Immature natural killer cell (primary cell): Measurements from ENCODE around the gene FAM240B. TPM values are rescaled to one million over a fixed set of nuclear protein-coding genes. Genes with fewer than 3 reads are reported as not detected.

Source experiments
- DNase-seq, 3 donors: peaks; one replicate each; pipeline ENCODE4 v3.0.0; 2022; ENCODE audit warnings: mixed read lengths in 1 of 3
- H3K27ac Mint-ChIP-seq, 6 donors: one replicate each; pipeline ENCODE4 v1.8.0; 2020; ENCODE audit warnings: mixed read lengths in 6 of 6, mild to moderate bottlenecking in 5 of 6, inconsistent platforms in 4 of 6, moderate library complexity in 3 of 6
- H3K27me3 Mint-ChIP-seq, 3 donors: one replicate each; pipeline ENCODE4 v1.8.0; 2020 to 2021; ENCODE audit warnings: low read depth in 3 of 3, mild to moderate bottlenecking in 3 of 3, mixed read lengths in 3 of 3, moderate library complexity in 3 of 3, inconsistent platforms in 1 of 3
- H3K36me3 Mint-ChIP-seq, 3 donors: one replicate each; pipeline ENCODE4 v1.8.0; 2020; ENCODE audit warnings: mixed read lengths in 3 of 3, inconsistent platforms in 2 of 3, mild to moderate bottlenecking in 2 of 3
- H3K4me1 Mint-ChIP-seq, 2 donors: one replicate each; pipeline ENCODE4 v1.8.0; 2020; ENCODE audit warnings: inconsistent platforms in 2 of 2, mild to moderate bottlenecking in 2 of 2, mixed read lengths in 2 of 2, moderate library complexity in 1 of 2
- H3K4me3 Mint-ChIP-seq, 5 donors: one replicate each; pipeline ENCODE4 v1.8.0; 2020; ENCODE audit warnings: mild to moderate bottlenecking in 5 of 5, mixed read lengths in 5 of 5, inconsistent platforms in 3 of 5, moderate library complexity in 3 of 5
- H3K9me3 Mint-ChIP-seq, 6 donors: one replicate each; pipeline ENCODE4 v1.8.0; 2020; ENCODE audit warnings: mild to moderate bottlenecking in 6 of 6, mixed read lengths in 6 of 6, inconsistent platforms in 4 of 6, moderate library complexity in 3 of 6
- polyA plus RNA-seq, 3 donors: library from polyadenylated mRNA; unstranded; fragments of 300-500 nt; fragmentation: Illumina TruSeq; gene quantifications; one replicate each; pipeline ENCODE4 v1.2.3, GENCODE V29; 2021

The FAM240B gene
- polyA plus RNA-seq, 3 donors from 2014 or later: not detected

GRCh38 chr9:38692707-38693106 is 27.2 kb downstream of the FAM240B start:
- no peak for DNase-seq
- peaks cover 3% of the 10 kb centered on the region in 3 donors for H3K27me3 Mint-ChIP-seq
- H3K36me3 Mint-ChIP-seq: no peaks in the 10 kb centered on the region
- no peak overlapping the region for H3K27ac Mint-ChIP-seq
- no peak overlapping the region for H3K4me3 Mint-ChIP-seq
- H3K4me1 Mint-ChIP-seq: no peaks in the 10 kb centered on the region
- no peaks in the 10 kb centered on the region for H3K9me3 Mint-ChIP-seq

DNA sequence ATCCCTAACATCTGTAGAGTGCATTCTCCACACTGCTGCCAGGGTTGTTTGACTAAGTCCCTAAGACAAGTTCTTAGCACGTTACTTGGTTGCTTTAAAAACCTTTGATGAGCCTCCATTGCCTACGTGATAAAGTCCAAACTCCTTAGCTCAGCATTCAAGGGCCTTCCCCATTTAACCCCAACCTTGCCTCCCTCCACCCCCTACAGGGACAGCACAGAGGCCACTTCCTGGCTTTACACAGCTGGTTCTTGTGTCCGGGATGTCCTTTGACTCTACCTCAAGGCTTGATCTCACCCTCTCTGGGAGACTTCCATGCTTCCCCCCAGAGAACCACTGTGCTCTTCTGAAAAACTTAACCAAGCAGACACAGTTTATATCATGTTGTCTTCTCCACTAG is 29.4 kb downstream of the FAM240B start:
- H3K4me3 Mint-ChIP-seq: no peak overlapping the region
- H3K27ac Mint-ChIP-seq: no peak overlapping the region
- H3K36me3 Mint-ChIP-seq: no peaks in the 10 kb centered on the region
- peaks cover 3 to 5% of the 10 kb centered on the region in 2 donors for H3K4me1 Mint-ChIP-seq
- H3K9me3 Mint-ChIP-seq: no peaks in the 10 kb centered on the region
- no peak for DNase-seq
- H3K27me3 Mint-ChIP-seq: peaks cover 2 to 4% (median 3%) of the 10 kb centered on the region in 3 donors

GRCh38 chr9:38689678-38690077 is 30.3 kb downstream of the FAM240B start:
- H3K4me1 Mint-ChIP-seq: peaks cover 3 to 5% of the 10 kb centered on the region in 2 donors
- no peaks in the 10 kb centered on the region for H3K9me3 Mint-ChIP-seq
- no peak for DNase-seq
- H3K27me3 Mint-ChIP-seq: peaks cover 2 to 4% (median 3%) of the 10 kb centered on the region in 3 donors
- no peak overlapping the region for H3K27ac Mint-ChIP-seq
- H3K4me3 Mint-ChIP-seq: no peak overlapping the region
- no peaks in the 10 kb centered on the region for H3K36me3 Mint-ChIP-seq

GRCh38 chr9:38687992-38688391 is 31.9 kb downstream of the FAM240B start:
- H3K9me3 Mint-ChIP-seq: no peaks in the 10 kb centered on the region
- DNase-seq: no peak
- no peaks in the 10 kb centered on the region for H3K36me3 Mint-ChIP-seq
- H3K27ac Mint-ChIP-seq: peak overlapping the region in 1 of 6 donors; percentile 22
- H3K4me1 Mint-ChIP-seq: peaks cover 3 to 5% of the 10 kb centered on the region in 2 donors
- H3K4me3 Mint-ChIP-seq: peak overlapping the region; percentile 33 to 77 (median 39)
- H3K27me3 Mint-ChIP-seq: peaks cover 1 to 6% (median 4%) of the 10 kb centered on the region in 3 donors

- Mint-ChIP-seq H3K27ac (peak overlapping the region in 1 of 6 donors; percentile 19), H3K36me3 (no peaks in the 10 kb centered on the region), H3K27me3 (peaks cover 0 to 6% (median 4%) of the 10 kb centered on the region in 3 donors), H3K4me1 (peaks cover 3 to 5% of the 10 kb centered on the region in 2 donors), H3K9me3 (no peaks in the 10 kb centered on the region), H3K4me3 (peak overlapping the region; percentile 51 to 82 (median 69))
- DNase-seq: peak; percentile 7 to 19 (median 12)
These were observed 32.5 kb downstream of the FAM240B start for GRCh38 chr9:38687389-38687842.

DNA sequence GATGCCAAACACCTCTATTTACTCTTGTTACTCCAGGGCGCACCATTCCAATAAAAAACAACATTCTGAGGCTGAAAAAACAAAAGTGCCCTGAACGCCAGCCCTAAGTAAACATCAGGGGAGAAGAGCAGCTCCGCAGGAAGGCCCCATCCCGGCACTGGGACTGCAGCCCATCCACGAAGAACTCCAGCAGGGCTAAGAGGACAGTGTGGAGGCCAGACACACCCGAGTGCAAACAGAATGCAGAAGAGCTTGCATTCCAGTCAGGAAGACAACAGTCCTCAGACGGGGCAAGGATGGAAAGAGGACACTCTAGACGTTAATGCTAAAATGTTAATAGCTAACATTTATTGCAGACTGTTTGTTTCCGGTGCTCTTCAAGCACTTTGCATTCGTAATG is 33.0 kb downstream of the FAM240B start:
- H3K27me3 Mint-ChIP-seq: peaks cover 0 to 6% (median 4%) of the 10 kb centered on the region in 3 donors
- no peaks in the 10 kb centered on the region for H3K36me3 Mint-ChIP-seq
- no peaks in the 10 kb centered on the region for H3K9me3 Mint-ChIP-seq
- peaks cover 3 to 5% of the 10 kb centered on the region in 2 donors for H3K4me1 Mint-ChIP-seq
- no peak overlapping the region for H3K27ac Mint-ChIP-seq
- DNase-seq: no peak
- peak overlapping the region; percentile 51 to 82 (median 69) for H3K4me3 Mint-ChIP-seq

- no peak for DNase-seq
- H3K9me3 Mint-ChIP-seq: no peaks in the 10 kb centered on the region
- no peak overlapping the region for H3K27ac Mint-ChIP-seq
- no peaks in the 10 kb centered on the region for H3K36me3 Mint-ChIP-seq
- H3K4me1 Mint-ChIP-seq: peaks cover 3 to 5% of the 10 kb centered on the region in 2 donors
- H3K4me3 Mint-ChIP-seq: peak overlapping the region in 1 of 5 donors; percentile 9
- H3K27me3 Mint-ChIP-seq: peaks cover 0 to 9% (median 7%) of the 10 kb centered on the region in 3 donors
These were observed 34.4 kb downstream of the FAM240B start for GRCh38 chr9:38685535-38685934.

DNA sequence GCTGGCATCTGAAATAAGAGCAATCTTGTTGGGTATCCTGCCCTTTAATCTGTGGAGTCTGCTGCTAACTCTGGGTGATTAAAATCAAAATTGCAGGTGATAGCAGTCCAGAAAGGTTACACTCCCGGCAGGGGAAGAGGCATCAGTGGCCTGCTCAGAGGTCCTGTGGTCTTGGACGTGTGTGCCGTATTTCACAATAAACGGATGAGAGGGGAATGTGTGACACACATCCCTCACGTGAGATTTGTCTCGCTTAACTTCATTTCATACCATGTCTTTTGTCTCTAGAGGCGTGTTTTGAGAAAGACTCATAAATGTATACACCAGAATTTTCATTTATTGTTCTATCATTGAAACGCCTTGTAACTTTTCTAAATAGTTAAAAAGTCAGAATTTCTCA is 36.6 kb downstream of the FAM240B start:
- Mint-ChIP-seq H3K27ac (no peak overlapping the region), H3K27me3 (peaks cover 0 to 13% (median 5%) of the 10 kb centered on the region in 3 donors), H3K36me3 (no peaks in the 10 kb centered on the region), H3K4me3 (no peak overlapping the region), H3K9me3 (no peaks in the 10 kb centered on the region), H3K4me1 (peaks cover 3 to 5% of the 10 kb centered on the region in 2 donors)
- no peak for DNase-seq

DNA sequence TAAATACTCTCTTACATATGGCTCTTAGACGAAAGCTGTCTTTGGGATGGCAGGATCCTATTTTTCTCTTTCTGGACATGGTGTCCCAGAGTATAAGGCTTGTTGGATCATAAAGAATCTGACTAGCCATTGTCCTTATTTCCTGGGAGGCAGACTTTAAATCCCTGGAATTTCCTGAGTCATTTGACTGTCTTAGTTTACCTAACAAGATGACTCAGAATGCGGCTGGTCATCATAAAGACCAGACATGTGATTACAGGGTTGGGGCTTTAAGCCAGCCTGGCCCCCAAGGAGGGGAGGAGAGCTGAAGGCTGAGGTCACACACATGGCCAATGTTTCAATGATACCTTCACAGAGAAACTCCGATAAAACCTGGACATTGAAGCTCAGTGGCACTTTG is 37.2 kb downstream of the FAM240B start:
- Mint-ChIP-seq H3K4me1 (peaks cover 3 to 5% of the 10 kb centered on the region in 2 donors), H3K27me3 (peaks cover 0 to 10% (median 5%) of the 10 kb centered on the region in 3 donors), H3K9me3 (no peaks in the 10 kb centered on the region), H3K36me3 (no peaks in the 10 kb centered on the region), H3K27ac (no peak overlapping the region), H3K4me3 (no peak overlapping the region)
- no peak for DNase-seq

- DNase-seq: no peak
- Mint-ChIP-seq H3K4me3 (no peak overlapping the region), H3K36me3 (no peaks in the 10 kb centered on the region), H3K27ac (no peak overlapping the region), H3K4me1 (peaks cover 0 to 1% of the 10 kb centered on the region in 2 donors), H3K27me3 (peaks cover 0 to 12% (median 5%) of the 10 kb centered on the region in 3 donors), H3K9me3 (no peaks in the 10 kb centered on the region)
These were observed 38.1 kb downstream of the FAM240B start for GRCh38 chr9:38681747-38682227.

DNA sequence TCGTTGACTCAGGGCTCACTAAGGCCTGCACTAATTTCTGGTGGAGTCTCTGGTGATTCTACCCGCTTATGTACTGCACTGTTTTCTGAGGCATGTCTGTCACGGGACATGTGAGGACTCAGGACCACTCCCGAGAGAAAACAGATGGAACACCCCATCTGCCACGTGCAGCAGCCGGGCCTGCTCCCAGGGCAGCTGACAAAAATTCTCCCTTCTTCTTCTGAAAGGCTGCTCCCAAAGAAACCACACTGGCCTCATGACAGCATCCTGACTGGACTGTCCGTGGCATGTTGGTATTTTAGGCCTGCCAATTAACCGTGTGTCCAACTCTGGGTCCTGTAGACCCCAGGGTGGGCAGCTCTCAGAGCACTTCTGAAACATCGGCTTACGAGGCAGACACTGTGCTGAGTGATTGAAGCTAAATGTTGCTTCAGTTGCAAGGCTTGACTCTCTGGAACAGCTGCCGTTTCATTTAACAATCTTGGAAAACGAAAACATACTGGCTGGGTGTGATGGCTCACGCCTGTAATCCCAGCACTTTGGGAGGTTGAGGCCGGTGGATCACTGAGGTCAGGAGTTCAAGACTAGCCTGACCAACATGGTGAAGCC is 39.0 kb downstream of the FAM240B start:
- no peaks in the 10 kb centered on the region for H3K9me3 Mint-ChIP-seq
- no peak overlapping the region for H3K27ac Mint-ChIP-seq
- no peaks in the 10 kb centered on the region for H3K36me3 Mint-ChIP-seq
- DNase-seq: no peak
- H3K4me1 Mint-ChIP-seq: no peaks in the 10 kb centered on the region
- H3K27me3 Mint-ChIP-seq: peaks cover 0 to 13% (median 4%) of the 10 kb centered on the region in 3 donors
- no peak overlapping the region for H3K4me3 Mint-ChIP-seq

GRCh38 chr9:38677660-38678303 is 42.2 kb downstream of the FAM240B start:
- no peak overlapping the region for H3K4me3 Mint-ChIP-seq
- no peaks in the 10 kb centered on the region for H3K9me3 Mint-ChIP-seq
- H3K36me3 Mint-ChIP-seq: no peaks in the 10 kb centered on the region
- H3K27ac Mint-ChIP-seq: no peak overlapping the region
- peaks cover 2 to 10% of the 10 kb centered on the region in 2 donors for H3K4me1 Mint-ChIP-seq
- DNase-seq: no peak
- H3K27me3 Mint-ChIP-seq: peaks cover 0 to 12% (median 5%) of the 10 kb centered on the region in 3 donors

DNA sequence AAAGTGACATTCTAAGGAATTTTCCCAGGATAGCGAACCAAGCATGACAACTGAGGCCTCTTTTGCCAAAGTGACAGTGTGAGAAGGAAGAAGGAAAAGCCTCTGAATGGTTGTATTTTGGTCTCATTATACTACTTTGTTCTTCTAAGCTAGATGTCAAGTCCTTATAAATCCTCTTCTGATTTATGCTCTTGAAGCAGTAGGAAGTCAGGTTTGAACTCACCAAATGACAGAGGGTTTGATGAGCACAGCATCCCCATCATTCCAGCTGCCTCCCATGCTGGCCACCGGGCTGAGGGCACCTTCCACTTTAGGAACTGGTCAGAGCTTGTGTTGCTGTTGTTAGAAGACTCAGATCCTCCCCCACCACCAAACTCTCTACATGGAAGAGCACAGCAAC is 44.1 kb downstream of the FAM240B start:
- Mint-ChIP-seq H3K27me3 (peaks cover 0 to 12% (median 3%) of the 10 kb centered on the region in 3 donors), H3K27ac (no peak overlapping the region), H3K4me3 (no peak overlapping the region), H3K36me3 (no peaks in the 10 kb centered on the region), H3K4me1 (peaks cover 2 to 28% of the 10 kb centered on the region in 2 donors), H3K9me3 (no peaks in the 10 kb centered on the region)
- no peak for DNase-seq

DNA sequence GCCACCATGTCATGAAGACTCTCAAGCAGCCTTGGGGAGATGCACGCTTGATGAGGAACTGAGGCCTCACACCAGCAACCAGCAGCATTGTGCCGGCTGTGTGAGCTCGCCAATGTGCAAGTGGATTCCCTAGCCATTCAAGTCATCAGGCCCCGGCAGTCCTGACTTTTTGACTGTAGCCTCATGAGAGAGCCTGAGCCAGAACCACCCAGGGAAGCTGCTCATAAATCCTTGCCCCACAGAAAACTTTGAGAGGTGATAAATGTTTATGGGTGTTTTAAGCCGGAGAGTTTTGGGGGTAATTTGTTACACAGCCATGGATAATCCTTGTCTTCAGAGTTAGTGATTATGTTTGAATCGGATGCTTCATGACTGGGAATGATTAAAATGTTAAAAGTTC is 44.7 kb downstream of the FAM240B start:
- Mint-ChIP-seq H3K4me1 (peaks cover 2 to 29% of the 10 kb centered on the region in 2 donors), H3K9me3 (no peaks in the 10 kb centered on the region)

More for the DNA sequence above, 44.7 kb downstream of the FAM240B start:
- H3K27ac Mint-ChIP-seq: no peak overlapping the region
- H3K4me3 Mint-ChIP-seq: no peak overlapping the region
- H3K27me3 Mint-ChIP-seq: peaks cover 0 to 8% (median 3%) of the 10 kb centered on the region in 3 donors
- H3K36me3 Mint-ChIP-seq: no peaks in the 10 kb centered on the region
- DNase-seq: no peak
